Measurements from ENCODE around the gene PAQR4.

DNA sequence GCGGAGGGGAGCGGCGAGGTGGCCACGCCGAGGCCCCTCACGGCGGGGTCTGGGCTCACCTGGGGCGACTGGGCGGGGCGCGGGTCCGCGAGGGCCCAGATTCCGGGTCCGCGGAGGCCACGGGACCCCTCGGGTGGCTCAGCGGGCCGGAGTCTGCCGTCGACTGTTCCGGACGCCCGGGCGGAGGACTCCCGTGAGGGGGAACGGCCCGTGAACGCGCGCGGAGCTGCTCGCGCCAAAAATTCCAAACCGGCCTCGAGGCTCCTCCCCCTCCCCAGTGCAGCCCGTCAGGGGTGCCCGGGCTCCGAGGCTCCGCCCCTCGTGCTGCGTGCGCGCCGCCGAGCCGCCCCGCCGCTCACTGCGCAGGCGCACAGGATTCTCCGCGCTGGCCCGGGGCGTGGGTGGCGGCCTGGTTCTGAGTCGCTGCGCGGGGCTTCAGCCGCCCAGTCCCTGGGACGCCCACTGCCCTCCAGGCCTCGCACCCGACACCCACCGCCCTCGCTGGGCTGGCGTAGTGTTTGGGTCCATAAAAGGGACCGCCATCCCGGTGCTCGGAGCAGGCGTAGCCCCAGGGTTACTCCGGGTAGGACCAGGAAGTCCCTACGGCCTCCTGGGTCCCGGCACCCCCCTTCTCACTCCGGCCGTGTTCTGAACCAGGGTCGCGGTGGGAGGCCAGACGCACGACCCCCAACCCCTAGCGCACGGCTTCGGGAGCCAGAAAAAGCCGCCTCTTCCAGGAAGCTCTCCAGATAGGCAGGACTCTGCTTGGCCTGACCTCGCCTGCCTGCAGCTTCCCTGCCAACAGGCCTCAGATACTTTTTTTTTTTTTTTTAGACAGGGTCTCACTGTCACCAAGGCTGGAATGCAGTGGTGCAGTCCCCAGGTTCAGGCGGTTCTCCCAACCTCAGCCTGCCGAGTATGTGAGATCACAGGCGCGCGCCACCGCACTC lies 11.4 kb downstream of the PAQR4 start, which contains the start of gene PKMYT1:
- TF ChIP-seq, protein P1, sequence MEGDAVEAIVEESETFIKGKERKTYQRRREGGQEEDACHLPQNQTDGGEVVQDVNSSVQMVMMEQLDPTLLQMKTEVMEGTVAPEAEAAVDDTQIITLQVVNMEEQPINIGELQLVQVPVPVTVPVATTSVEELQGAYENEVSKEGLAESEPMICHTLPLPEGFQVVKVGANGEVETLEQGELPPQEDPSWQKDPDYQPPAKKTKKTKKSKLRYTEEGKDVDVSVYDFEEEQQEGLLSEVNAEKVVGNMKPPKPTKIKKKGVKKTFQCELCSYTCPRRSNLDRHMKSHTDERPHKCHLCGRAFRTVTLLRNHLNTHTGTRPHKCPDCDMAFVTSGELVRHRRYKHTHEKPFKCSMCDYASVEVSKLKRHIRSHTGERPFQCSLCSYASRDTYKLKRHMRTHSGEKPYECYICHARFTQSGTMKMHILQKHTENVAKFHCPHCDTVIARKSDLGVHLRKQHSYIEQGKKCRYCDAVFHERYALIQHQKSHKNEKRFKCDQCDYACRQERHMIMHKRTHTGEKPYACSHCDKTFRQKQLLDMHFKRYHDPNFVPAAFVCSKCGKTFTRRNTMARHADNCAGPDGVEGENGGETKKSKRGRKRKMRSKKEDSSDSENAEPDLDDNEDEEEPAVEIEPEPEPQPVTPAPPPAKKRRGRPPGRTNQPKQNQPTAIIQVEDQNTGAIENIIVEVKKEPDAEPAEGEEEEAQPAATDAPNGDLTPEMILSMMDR (tag by site-specific recombination; IDR thresholded peaks at IDR 0.05) = no peak
- TF ChIP-seq SALL2 (tag by site-specific recombination; IDR thresholded peaks at IDR 0.05; ENCODE audit: borderline replicate concordance) = no peak

Data from HEK293 (cell line).